ENCODE data around the gene TEK.

- TF ChIP-seq CTCF (IDR thresholded peaks at IDR 0.05; ENCODE audit: low read depth, low read length, poor library complexity, severe bottlenecking): no peak
- TF ChIP-seq EZH2phosphoT487 (IDR thresholded peaks at IDR 0.05; ENCODE audit: borderline replicate concordance, low read length): no peak
Observed at GRCh38 chr9:27212621-27213020, 103.6 kb downstream of the TEK start.

Data from DOHH2 (cell line).